Stomach (tissue), 4 donors: Measurements from ENCODE around the gene MAFB.

ENCODE experiments used
- CTCF ChIP-seq, 7 experiments: fragments of 450-650 bp in 4 of 7; fragments of 200-600 bp in 3 of 7; sonication (generic) in 3 of 7; IDR thresholded peaks; one replicate each; pipeline ENCODE4 v1.5.1; 2016 to 2019; ENCODE audit warnings: antibody characterized with exemption in 7 of 7, control low read depth in 2 of 7, mild to moderate bottlenecking in 1 of 7
- EP300 ChIP-seq: sonication (generic); formaldehyde crosslinking; IDR thresholded peaks from one replicate; pipeline ENCODE4 v1.6.1; 2017; ENCODE audit warnings: antibody characterized with exemption
- POLR2A ChIP-seq, 4 donors: fragments of 450-650 bp; IDR thresholded peaks; one replicate each; pipeline ENCODE4 v1.6.1; 2016; ENCODE audit warnings: antibody characterized with exemption in 4 of 4, control low read depth in 2 of 4, mild to moderate bottlenecking in 1 of 4, moderate library complexity in 1 of 4
- POLR2AphosphoS5 ChIP-seq, 3 donors: sonication (generic); formaldehyde crosslinking; IDR thresholded peaks; one replicate each; pipeline ENCODE4 v1.6.1; 2016; ENCODE audit warnings: antibody characterized with exemption in 3 of 3

GRCh38 chr20:40663304-40663790 lies 25.7 kb downstream of the MAFB start:
- no peak for TF ChIP-seq POLR2AphosphoS5 (IDR thresholded peaks at IDR 0.05)
- no peak for TF ChIP-seq CTCF (IDR thresholded peaks at IDR 0.05)
- no peak for TF ChIP-seq EP300
- TF ChIP-seq POLR2A (IDR thresholded peaks at IDR 0.05), result no peak
